ENCODE results near the gene GRHL1. TPM values are rescaled to one million over a fixed set of nuclear protein-coding genes. Genes with fewer than 3 reads are reported as not detected.

Gene GRHL1
- total RNA-seq, 2 experiments from 2014 or later, result 0.28 to 0.38 TPM

DNA sequence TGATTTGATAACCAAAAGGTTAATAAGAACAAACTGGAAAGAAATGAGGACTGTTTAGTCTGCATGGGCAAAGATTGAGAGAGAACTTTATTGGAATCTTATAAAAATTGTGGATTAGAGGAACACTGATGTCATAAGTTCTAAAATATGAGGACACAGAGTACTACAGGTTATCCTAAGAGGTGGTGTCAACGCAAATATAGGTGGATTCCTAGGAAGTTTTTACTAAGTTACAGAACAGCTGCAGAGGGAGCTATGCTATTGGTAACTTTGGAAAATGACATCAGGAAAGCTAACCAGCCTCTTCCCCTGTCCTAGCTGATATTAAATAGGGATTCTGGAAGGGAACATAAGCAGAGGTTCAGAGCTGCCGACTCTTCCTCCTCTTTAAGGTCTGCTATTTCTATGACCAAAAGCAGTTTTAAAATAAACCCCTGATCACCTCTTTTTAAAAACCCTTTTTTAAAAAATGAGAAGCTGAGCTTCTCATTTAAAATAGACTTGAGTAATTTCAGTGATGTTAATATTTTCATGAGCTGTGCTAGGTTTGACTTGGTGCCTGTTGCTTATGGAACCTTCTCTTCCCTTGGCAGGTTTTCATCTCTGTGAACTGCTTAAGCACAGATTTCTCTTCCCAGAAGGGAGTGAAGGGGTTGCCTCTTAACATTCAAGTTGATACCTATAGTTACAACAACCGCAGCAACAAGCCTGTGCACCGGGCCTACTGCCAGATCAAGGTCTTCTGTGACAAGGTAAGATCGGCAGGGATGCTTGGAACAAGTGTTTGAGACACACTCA lies 34.2 kb downstream of the GRHL1 start:
- Histone ChIP-seq H3K4me3 (ENCODE audit: low read length) (no peak overlapping the region), H3K27me3 (ENCODE audit: control insufficient read depth in 1 of 2, insufficient read depth in 2 of 2, low read length in 2 of 2) (no peaks in the 10 kb centered on the region), H3K9me3 (ENCODE audit: control insufficient read depth in 1 of 2, insufficient read depth in 1 of 2, low read length in 2 of 2) (no peaks in the 10 kb centered on the region), H3K4me1 (ENCODE audit: insufficient read depth, low read length) (peaks cover 4% of the 10 kb centered on the region), H3K27ac (ENCODE audit: low read depth in 1 of 2, low read length in 2 of 2) (no peak overlapping the region), H3K36me3 (ENCODE audit: insufficient read depth, low read length) (no peaks in the 10 kb centered on the region)
- Mint-ChIP-seq H3K4me1 (ENCODE audit: low read depth) (peaks cover 6% of the 10 kb centered on the region), H3K4me3 (no peak overlapping the region), H3K27me3 (peaks cover 5% of the 10 kb centered on the region), H3K27ac (no peak overlapping the region), H3K9me3 (no peaks in the 10 kb centered on the region), H3K36me3 (ENCODE audit: low read depth) (no peaks in the 10 kb centered on the region)
- intact Hi-C loops (cut with DNase I, micrococcal nuclease), result loop anchor here in 1 of 2 experiments (10.0 kb wide), 1 partner anchor 449 kb away; no protein-coding TSS in a partner anchor
- ATAC-seq (ENCODE audit: poor library complexity) (no peak), DNase-seq (no peak)
- TF ChIP-seq, protein P1, sequence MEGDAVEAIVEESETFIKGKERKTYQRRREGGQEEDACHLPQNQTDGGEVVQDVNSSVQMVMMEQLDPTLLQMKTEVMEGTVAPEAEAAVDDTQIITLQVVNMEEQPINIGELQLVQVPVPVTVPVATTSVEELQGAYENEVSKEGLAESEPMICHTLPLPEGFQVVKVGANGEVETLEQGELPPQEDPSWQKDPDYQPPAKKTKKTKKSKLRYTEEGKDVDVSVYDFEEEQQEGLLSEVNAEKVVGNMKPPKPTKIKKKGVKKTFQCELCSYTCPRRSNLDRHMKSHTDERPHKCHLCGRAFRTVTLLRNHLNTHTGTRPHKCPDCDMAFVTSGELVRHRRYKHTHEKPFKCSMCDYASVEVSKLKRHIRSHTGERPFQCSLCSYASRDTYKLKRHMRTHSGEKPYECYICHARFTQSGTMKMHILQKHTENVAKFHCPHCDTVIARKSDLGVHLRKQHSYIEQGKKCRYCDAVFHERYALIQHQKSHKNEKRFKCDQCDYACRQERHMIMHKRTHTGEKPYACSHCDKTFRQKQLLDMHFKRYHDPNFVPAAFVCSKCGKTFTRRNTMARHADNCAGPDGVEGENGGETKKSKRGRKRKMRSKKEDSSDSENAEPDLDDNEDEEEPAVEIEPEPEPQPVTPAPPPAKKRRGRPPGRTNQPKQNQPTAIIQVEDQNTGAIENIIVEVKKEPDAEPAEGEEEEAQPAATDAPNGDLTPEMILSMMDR (IDR thresholded peaks at IDR 0.05), result no peak
- ChIA-PET POLR2A (interaction anchor here (2.1 to 2.8 kb wide), 2 partner anchors 58 to 62 kb away, joined by 26 to 30 read pairs; partner anchors contain the start of gene KLF11), CTCF (interaction anchor here (1.8 kb wide), 1 partner anchor 63 kb away, joined by 6 read pairs; no protein-coding TSS in a partner anchor)

DNA sequence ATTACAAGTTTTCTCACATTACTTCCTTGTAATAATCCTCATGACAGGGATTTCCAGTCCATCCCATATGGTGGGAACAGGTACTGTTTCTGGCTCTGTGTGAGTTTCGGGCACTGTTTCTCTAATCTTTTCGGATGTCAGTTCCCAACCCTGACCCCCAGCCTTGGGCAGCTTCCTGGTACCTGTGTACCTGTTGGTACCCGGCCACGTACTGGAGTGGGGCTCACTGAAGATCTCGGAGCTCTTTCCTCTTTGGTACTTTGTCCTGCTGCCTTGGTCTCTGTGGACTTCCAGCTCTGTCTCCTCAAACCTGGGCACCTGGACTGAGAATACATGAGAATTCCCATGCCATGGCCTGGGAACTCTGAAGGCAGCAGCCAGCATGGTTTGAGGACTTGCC lies 36.8 kb downstream of the GRHL1 start:
- intact Hi-C loops (cut with DNase I, micrococcal nuclease), result loop anchor here in 1 of 2 experiments (10.0 kb wide), 1 partner anchor 446 kb away; no protein-coding TSS in a partner anchor
- peaks cover 5% of the 10 kb centered on the region for H3K27me3 Mint-ChIP-seq
- peaks cover 6% of the 10 kb centered on the region for H3K4me1 Mint-ChIP-seq (ENCODE audit: low read depth)
- no peaks in the 10 kb centered on the region for H3K36me3 Mint-ChIP-seq (ENCODE audit: low read depth)
- DNase-seq (no peak), ATAC-seq (ENCODE audit: poor library complexity) (no peak)
- Histone ChIP-seq H3K9me3 (ENCODE audit: control insufficient read depth in 1 of 2, insufficient read depth in 1 of 2, low read length in 2 of 2) (no peaks in the 10 kb centered on the region), H3K4me3 (ENCODE audit: low read length) (no peak overlapping the region), H3K27ac (ENCODE audit: low read depth in 1 of 2, low read length in 2 of 2) (no peak overlapping the region), H3K36me3 (ENCODE audit: insufficient read depth, low read length) (no peaks in the 10 kb centered on the region), H3K4me1 (ENCODE audit: insufficient read depth, low read length) (peaks cover 4% of the 10 kb centered on the region), H3K27me3 (ENCODE audit: control insufficient read depth in 1 of 2, insufficient read depth in 2 of 2, low read length in 2 of 2) (no peaks in the 10 kb centered on the region)
- ChIA-PET CTCF (no interaction called here), POLR2A (no interaction called here)
- no peak overlapping the region for H3K4me3 Mint-ChIP-seq
- H3K27ac Mint-ChIP-seq, result no peak overlapping the region
- no peaks in the 10 kb centered on the region for H3K9me3 Mint-ChIP-seq
- TF ChIP-seq, protein P1 (IDR thresholded peaks at IDR 0.05), result no peak

DNA sequence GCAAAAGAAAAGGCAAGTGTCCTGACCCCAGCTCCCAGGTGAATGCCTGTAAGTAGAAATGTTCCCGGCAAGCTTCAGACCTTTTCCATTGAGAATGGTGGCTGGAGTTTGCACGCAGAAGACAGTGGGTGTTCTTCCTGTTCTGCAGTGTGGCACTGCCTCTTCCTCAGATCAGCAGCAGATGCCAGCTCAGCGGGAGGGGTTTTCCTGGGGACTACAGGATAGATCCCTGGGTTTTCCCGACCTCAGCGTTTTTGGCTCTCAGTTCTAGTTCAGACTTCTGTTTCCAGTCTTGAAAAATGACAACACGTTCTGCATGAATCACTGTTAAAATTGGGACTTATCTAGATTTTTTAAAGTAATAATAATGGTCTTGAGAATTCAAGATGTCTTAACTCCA lies 39.2 kb downstream of the GRHL1 start:
- intact Hi-C loops (cut with DNase I, micrococcal nuclease), result no loop called here
- Mint-ChIP-seq H3K36me3 (ENCODE audit: low read depth) (no peaks in the 10 kb centered on the region), H3K4me1 (ENCODE audit: low read depth) (no peaks in the 10 kb centered on the region), H3K27ac (no peak overlapping the region), H3K27me3 (no peaks in the 10 kb centered on the region), H3K9me3 (no peaks in the 10 kb centered on the region), H3K4me3 (no peak overlapping the region)
- no peak overlapping the region for H3K4me3 ChIP-seq (ENCODE audit: low read length)
- TF ChIP-seq, protein P1 (IDR thresholded peaks at IDR 0.05), result no peak
- H3K27ac ChIP-seq (ENCODE audit: low read depth in 1 of 2, low read length in 2 of 2), result no peak overlapping the region
- H3K36me3 ChIP-seq (ENCODE audit: insufficient read depth, low read length), result no peaks in the 10 kb centered on the region
- POLR2A ChIA-PET, result no interaction called here
- no peaks in the 10 kb centered on the region for H3K27me3 ChIP-seq (ENCODE audit: control insufficient read depth in 1 of 2, insufficient read depth in 2 of 2, low read length in 2 of 2)
- ATAC-seq (ENCODE audit: poor library complexity) (no peak), DNase-seq (no peak)
- CTCF ChIA-PET, result no interaction called here
- H3K4me1 ChIP-seq (ENCODE audit: insufficient read depth, low read length), result no peaks in the 10 kb centered on the region
- no peaks in the 10 kb centered on the region for H3K9me3 ChIP-seq (ENCODE audit: control insufficient read depth in 1 of 2, insufficient read depth in 1 of 2, low read length in 2 of 2)
